ENCODE data around the gene COG6.

COG6 gene

DNA sequence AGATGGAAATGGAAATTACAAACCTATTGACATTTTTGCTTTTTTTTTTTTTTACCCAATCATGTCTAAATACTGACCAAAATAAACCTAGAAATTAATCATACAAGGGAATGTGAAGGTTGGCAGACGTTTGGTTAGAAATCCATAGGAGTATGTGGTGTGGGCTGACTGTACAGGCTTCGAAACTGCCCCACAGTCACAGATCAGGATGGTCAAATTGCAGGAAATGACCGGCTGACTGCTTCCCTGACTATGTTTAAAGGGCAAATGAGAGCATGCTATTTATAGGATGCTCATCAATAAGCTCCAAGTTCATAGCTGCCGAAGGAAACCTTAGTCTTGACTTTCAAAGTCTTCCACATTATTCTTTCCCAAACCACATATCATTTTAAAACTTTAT is 118.4 kb downstream of the COG6 start:
- Histone ChIP-seq H3K27ac (ENCODE audit: low read length) (no peak overlapping the region), H3K4me3 (ENCODE audit: low read depth in 1 of 2, low read length in 2 of 2) (no peak overlapping the region), H3K9me3 (ENCODE audit: control insufficient read depth in 1 of 2, low read length in 2 of 2) (no peaks in the 10 kb centered on the region), H3K4me1 (ENCODE audit: control insufficient read depth in 1 of 2, insufficient read depth in 2 of 2, low read length in 2 of 2) (no peaks in the 10 kb centered on the region), H3K27me3 (ENCODE audit: low read depth, low read length) (no peaks in the 10 kb centered on the region), H3K36me3 (ENCODE audit: control insufficient read depth in 1 of 2, insufficient read depth in 2 of 2, low read length in 2 of 2) (peaks cover 0 to 6% of the 10 kb centered on the region in 2 donors)

- Histone ChIP-seq H3K4me3 (ENCODE audit: low read depth in 1 of 2, low read length in 2 of 2) (no peak overlapping the region), H3K4me1 (ENCODE audit: control insufficient read depth in 1 of 2, insufficient read depth in 2 of 2, low read length in 2 of 2) (peaks cover 0 to 6% of the 10 kb centered on the region in 2 donors), H3K36me3 (ENCODE audit: control insufficient read depth in 1 of 2, insufficient read depth in 2 of 2, low read length in 2 of 2) (peaks cover 0 to 6% of the 10 kb centered on the region in 2 donors), H3K27ac (ENCODE audit: low read length) (no peak overlapping the region), H3K27me3 (ENCODE audit: low read depth, low read length) (no peaks in the 10 kb centered on the region), H3K9me3 (ENCODE audit: control insufficient read depth in 1 of 2, low read length in 2 of 2) (no peaks in the 10 kb centered on the region)
These were observed 121.0 kb downstream of the COG6 start for GRCh38 chr13:39776439-39776838.

GRCh38 chr13:39777021-39777420 is 121.6 kb downstream of the COG6 start:
- H3K4me3 ChIP-seq (ENCODE audit: low read depth in 1 of 2, low read length in 2 of 2): no peak overlapping the region

DNA sequence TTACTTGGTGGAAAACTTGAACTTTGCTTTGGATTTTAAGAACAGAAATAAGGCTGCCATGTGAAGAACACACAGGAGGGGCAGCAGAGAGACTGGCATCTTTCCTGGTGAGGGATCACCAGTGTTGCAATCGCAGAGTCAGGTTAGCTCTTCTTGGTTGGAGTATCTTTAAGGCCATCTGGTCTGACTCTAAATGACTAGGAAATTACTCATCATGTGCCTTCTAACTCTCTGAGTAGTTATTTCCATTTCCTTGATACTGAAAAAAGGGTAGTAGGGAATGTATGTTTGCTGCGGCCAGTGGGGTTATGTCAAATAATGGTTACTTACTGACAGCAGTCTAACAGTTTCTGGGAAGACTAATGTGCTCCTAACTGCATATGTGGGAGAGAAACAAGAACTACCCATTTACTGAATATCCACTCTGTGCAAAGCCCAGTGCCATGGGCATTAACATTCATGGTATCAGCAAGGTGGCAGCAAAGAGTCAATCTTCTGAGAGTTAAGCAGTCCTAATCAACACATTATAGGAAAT is 122.1 kb downstream of the COG6 start:
- Histone ChIP-seq H3K9me3 (ENCODE audit: control insufficient read depth in 1 of 2, low read length in 2 of 2) (no peaks in the 10 kb centered on the region), H3K4me1 (ENCODE audit: control insufficient read depth in 1 of 2, insufficient read depth in 2 of 2, low read length in 2 of 2) (peaks cover 0 to 6% of the 10 kb centered on the region in 2 donors), H3K36me3 (ENCODE audit: control insufficient read depth in 1 of 2, insufficient read depth in 2 of 2, low read length in 2 of 2) (peaks cover 0 to 6% of the 10 kb centered on the region in 2 donors), H3K27me3 (ENCODE audit: low read depth, low read length) (no peaks in the 10 kb centered on the region), H3K4me3 (ENCODE audit: low read depth in 1 of 2, low read length in 2 of 2) (no peak overlapping the region), H3K27ac (ENCODE audit: low read length) (no peak overlapping the region)

More at GRCh38 chr13:39777021-39777420, 121.6 kb downstream of the COG6 start:
- peaks cover 0 to 6% of the 10 kb centered on the region in 2 donors for H3K4me1 ChIP-seq (ENCODE audit: control insufficient read depth in 1 of 2, insufficient read depth in 2 of 2, low read length in 2 of 2)
- peaks cover 0 to 6% of the 10 kb centered on the region in 2 donors for H3K36me3 ChIP-seq (ENCODE audit: control insufficient read depth in 1 of 2, insufficient read depth in 2 of 2, low read length in 2 of 2)
- no peak overlapping the region for H3K27ac ChIP-seq (ENCODE audit: low read length)
- H3K9me3 ChIP-seq (ENCODE audit: control insufficient read depth in 1 of 2, low read length in 2 of 2): no peaks in the 10 kb centered on the region
- H3K27me3 ChIP-seq (ENCODE audit: low read depth, low read length): no peaks in the 10 kb centered on the region

GRCh38 chr13:39779337-39780265 is 124.1 kb downstream of the COG6 start:
- H3K27me3 ChIP-seq (ENCODE audit: low read depth, low read length): no peaks in the 10 kb centered on the region
- H3K4me3 ChIP-seq (ENCODE audit: low read depth in 1 of 2, low read length in 2 of 2): no peak overlapping the region
- H3K36me3 ChIP-seq (ENCODE audit: control insufficient read depth in 1 of 2, insufficient read depth in 2 of 2, low read length in 2 of 2): peaks cover 0 to 6% of the 10 kb centered on the region in 2 donors
- peaks cover 0 to 6% of the 10 kb centered on the region in 2 donors for H3K4me1 ChIP-seq (ENCODE audit: control insufficient read depth in 1 of 2, insufficient read depth in 2 of 2, low read length in 2 of 2)
- H3K9me3 ChIP-seq (ENCODE audit: control insufficient read depth in 1 of 2, low read length in 2 of 2): no peaks in the 10 kb centered on the region
- no peak overlapping the region for H3K27ac ChIP-seq (ENCODE audit: low read length)

DNA sequence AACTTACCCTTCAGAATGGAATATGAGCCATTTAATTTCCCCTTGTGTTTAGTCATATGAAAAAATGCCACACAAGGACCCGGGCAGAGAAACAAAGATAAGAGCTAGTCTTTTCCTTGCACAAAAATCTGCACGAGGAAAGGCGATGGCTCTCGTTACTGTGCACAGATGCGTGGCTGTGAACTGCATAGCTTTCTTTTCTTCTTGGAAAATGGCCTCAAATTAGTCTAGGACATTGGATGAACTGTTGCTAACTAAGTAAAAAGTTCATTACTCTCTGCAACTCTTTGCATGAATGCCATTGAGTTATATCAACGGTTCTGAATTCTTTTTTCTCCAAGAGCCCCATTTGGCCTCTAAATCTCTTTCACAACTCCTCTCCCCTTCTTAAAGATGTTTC is 125.2 kb downstream of the COG6 start:
- Histone ChIP-seq H3K36me3 (ENCODE audit: control insufficient read depth in 1 of 2, insufficient read depth in 2 of 2, low read length in 2 of 2) (peaks cover 0 to 6% of the 10 kb centered on the region in 2 donors), H3K4me1 (ENCODE audit: control insufficient read depth in 1 of 2, insufficient read depth in 2 of 2, low read length in 2 of 2) (peaks cover 0 to 6% of the 10 kb centered on the region in 2 donors), H3K27ac (ENCODE audit: low read length) (no peak overlapping the region), H3K4me3 (ENCODE audit: low read depth in 1 of 2, low read length in 2 of 2) (no peak overlapping the region), H3K9me3 (ENCODE audit: control insufficient read depth in 1 of 2, low read length in 2 of 2) (no peaks in the 10 kb centered on the region), H3K27me3 (ENCODE audit: low read depth, low read length) (no peaks in the 10 kb centered on the region)

- H3K4me1 ChIP-seq (ENCODE audit: control insufficient read depth in 1 of 2, insufficient read depth in 2 of 2, low read length in 2 of 2): peaks cover 0 to 6% of the 10 kb centered on the region in 2 donors
- H3K4me3 ChIP-seq (ENCODE audit: low read depth in 1 of 2, low read length in 2 of 2): no peak overlapping the region
- H3K27me3 ChIP-seq (ENCODE audit: low read depth, low read length): no peaks in the 10 kb centered on the region
- no peaks in the 10 kb centered on the region for H3K9me3 ChIP-seq (ENCODE audit: control insufficient read depth in 1 of 2, low read length in 2 of 2)
- H3K36me3 ChIP-seq (ENCODE audit: control insufficient read depth in 1 of 2, insufficient read depth in 2 of 2, low read length in 2 of 2): peaks cover 0 to 6% of the 10 kb centered on the region in 2 donors
- no peak overlapping the region for H3K27ac ChIP-seq (ENCODE audit: low read length)
These were observed 125.9 kb downstream of the COG6 start for GRCh38 chr13:39781381-39781780.

DNA sequence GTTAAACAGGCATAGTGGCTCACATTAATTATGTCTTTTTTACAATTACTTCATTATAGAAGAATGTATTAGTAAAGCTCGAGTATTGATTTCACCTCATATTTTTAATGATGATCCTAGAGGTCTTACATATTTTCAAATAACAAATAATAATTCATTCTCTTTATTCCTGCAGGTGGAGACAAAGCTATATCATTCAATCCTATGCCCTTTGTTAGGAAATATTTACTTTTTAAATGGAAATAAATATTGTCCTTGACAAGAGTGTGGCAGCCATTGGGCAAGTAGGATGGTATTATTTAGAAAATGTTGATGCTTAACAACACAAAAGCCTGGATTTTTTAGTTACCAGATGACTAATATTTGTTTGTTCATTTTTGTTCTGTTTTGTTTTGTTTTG is 127.6 kb downstream of the COG6 start:
- Histone ChIP-seq H3K4me3 (ENCODE audit: low read depth in 1 of 2, low read length in 2 of 2) (no peak overlapping the region), H3K36me3 (ENCODE audit: control insufficient read depth in 1 of 2, insufficient read depth in 2 of 2, low read length in 2 of 2) (no peaks in the 10 kb centered on the region), H3K4me1 (ENCODE audit: control insufficient read depth in 1 of 2, insufficient read depth in 2 of 2, low read length in 2 of 2) (peaks cover 0 to 6% of the 10 kb centered on the region in 2 donors), H3K27me3 (ENCODE audit: low read depth, low read length) (no peaks in the 10 kb centered on the region), H3K9me3 (ENCODE audit: control insufficient read depth in 1 of 2, low read length in 2 of 2) (no peaks in the 10 kb centered on the region), H3K27ac (ENCODE audit: low read length) (no peak overlapping the region)

DNA sequence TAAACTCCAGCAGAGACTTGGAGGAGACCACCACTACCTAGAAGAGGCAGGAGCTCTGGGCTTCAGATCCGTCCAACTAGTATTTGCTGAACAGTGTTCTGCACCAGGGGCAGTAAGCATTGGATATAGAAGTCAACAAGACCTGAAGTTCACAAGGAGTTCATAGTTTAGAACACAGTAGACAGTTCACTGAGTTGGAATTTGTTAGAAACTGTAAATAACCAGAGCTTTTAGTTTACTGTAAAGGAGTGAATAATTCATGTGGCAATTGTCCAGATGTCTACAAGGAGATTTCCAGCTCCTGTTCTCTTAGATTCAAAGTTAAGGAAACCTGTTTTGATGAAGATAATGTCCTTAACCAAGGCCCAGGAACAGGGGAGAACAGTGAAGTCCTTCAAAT is 128.9 kb downstream of the COG6 start:
- Histone ChIP-seq H3K4me3 (ENCODE audit: low read depth in 1 of 2, low read length in 2 of 2) (no peak overlapping the region), H3K27ac (ENCODE audit: low read length) (no peak overlapping the region), H3K9me3 (ENCODE audit: control insufficient read depth in 1 of 2, low read length in 2 of 2) (peaks cover 0 to 3% of the 10 kb centered on the region in 2 donors), H3K27me3 (ENCODE audit: low read depth, low read length) (no peaks in the 10 kb centered on the region), H3K36me3 (ENCODE audit: control insufficient read depth in 1 of 2, insufficient read depth in 2 of 2, low read length in 2 of 2) (no peaks in the 10 kb centered on the region), H3K4me1 (ENCODE audit: control insufficient read depth in 1 of 2, insufficient read depth in 2 of 2, low read length in 2 of 2) (peaks cover 0 to 6% of the 10 kb centered on the region in 2 donors)

DNA sequence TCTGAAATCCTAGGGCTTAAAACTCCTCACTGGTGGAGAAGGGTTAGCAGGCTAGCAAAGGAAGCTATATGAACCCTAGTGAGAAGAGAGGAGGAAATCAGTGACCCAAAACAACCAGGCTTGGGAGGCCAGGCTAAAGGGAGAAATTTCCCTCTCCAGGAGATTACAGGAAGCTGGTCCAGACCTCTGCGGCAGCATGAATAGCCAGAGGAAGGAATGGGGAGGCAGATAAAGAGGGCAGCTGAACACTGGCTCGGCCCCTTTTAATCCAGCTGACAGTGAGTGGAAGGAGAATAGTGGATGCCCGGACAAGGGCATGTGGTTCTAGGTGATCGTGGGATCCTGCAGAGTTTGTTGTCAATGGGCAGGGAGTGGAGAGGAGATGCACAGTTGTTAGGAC is 130.6 kb downstream of the COG6 start:
- Histone ChIP-seq H3K9me3 (ENCODE audit: control insufficient read depth in 1 of 2, low read length in 2 of 2) (peaks cover 0 to 3% of the 10 kb centered on the region in 2 donors), H3K27me3 (ENCODE audit: low read depth, low read length) (no peaks in the 10 kb centered on the region), H3K4me1 (ENCODE audit: control insufficient read depth in 1 of 2, insufficient read depth in 2 of 2, low read length in 2 of 2) (no peaks in the 10 kb centered on the region), H3K27ac (ENCODE audit: low read length) (no peak overlapping the region), H3K4me3 (ENCODE audit: low read depth in 1 of 2, low read length in 2 of 2) (no peak overlapping the region), H3K36me3 (ENCODE audit: control insufficient read depth in 1 of 2, insufficient read depth in 2 of 2, low read length in 2 of 2) (no peaks in the 10 kb centered on the region)

DNA sequence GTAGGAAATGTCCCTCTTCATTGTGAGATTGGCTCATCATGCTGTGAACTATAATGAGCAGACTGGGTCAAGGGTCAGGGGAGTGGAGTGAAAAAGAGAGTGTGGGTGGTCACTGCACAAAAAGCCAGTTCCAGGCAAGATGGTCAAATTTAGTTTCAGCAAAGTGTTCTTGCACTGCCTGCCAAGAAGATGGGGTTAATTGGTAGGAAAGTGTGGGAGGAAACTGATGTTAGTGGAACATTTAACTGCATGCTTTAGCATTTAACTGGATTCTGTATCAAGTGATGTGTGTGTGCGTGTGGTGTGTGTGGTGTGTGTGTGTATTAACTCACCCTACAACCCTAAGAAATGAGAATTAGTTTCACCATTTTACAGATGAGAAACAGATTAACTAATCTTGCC is 131.6 kb downstream of the COG6 start:
- Histone ChIP-seq H3K36me3 (ENCODE audit: control insufficient read depth in 1 of 2, insufficient read depth in 2 of 2, low read length in 2 of 2) (no peaks in the 10 kb centered on the region), H3K27ac (ENCODE audit: low read length) (no peak overlapping the region), H3K9me3 (ENCODE audit: control insufficient read depth in 1 of 2, low read length in 2 of 2) (peaks cover 0 to 3% of the 10 kb centered on the region in 2 donors), H3K4me3 (ENCODE audit: low read depth in 1 of 2, low read length in 2 of 2) (no peak overlapping the region), H3K4me1 (ENCODE audit: control insufficient read depth in 1 of 2, insufficient read depth in 2 of 2, low read length in 2 of 2) (no peaks in the 10 kb centered on the region), H3K27me3 (ENCODE audit: low read depth, low read length) (no peaks in the 10 kb centered on the region)

All from muscle layer of duodenum (tissue), 2 donors.